Measurements from ENCODE around the gene TNIK.

DNA sequence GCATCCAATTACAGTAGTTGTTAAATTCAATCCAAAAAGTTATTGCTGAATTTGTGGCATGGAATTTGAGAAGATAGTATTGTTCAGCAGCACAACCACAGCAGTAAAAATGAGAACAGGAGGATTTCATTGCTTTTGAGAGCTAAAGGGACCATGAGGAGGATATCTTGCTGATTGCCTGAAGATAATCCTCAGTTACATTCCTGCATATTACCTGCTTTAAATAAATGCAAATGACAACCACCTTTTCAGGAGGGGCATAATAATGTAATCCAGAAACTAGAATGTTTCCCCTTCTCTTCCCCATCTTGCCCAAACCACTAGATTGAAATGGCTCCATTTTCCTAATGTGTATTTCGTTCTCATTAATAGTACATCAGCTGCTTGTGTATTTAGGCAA, 398.5 kb downstream of the TNIK start:
- TF ChIP-seq ZSCAN12 (CRISPR knock-in tag; IDR thresholded peaks at IDR 0.05) (no peak), ZNF703 (CRISPR knock-in tag; IDR thresholded peaks at IDR 0.05; ENCODE audit: borderline replicate concordance) (no peak), POLR2A (IDR thresholded peaks at IDR 0.05; ENCODE audit: insufficient read depth in 1 of 2, low read depth in 2 of 2, low read length in 2 of 2) (no peak), POLR2AphosphoS5 (IDR thresholded peaks at IDR 0.05; ENCODE audit: low read depth, low read length) (no peak), TP53 (CRISPR knock-in tag; conservative IDR thresholded peaks at IDR 0.05) (no peak), PHF8 (CRISPR knock-in tag; IDR thresholded peaks at IDR 0.05) (no peak)

Measured in HepG2 (cell line).